Breast epithelium (tissue), 3 donors: ENCODE results near the gene VEGFA.

Source experiments
- POLR2A ChIP-seq: fragments of 450-650 bp; IDR thresholded peaks from one replicate; pipeline ENCODE4 v1.6.1; 2016; ENCODE audit warnings: antibody characterized with exemption, mild to moderate bottlenecking, moderate library complexity
- TF ChIP-seq, protein P1 (sequence below), 3 donors: fragments of 450-650 bp; IDR thresholded peaks; one replicate each; pipeline ENCODE4 v1.5.1; 2016 to 2017; ENCODE audit warnings: antibody characterized with exemption in 3 of 3, mild to moderate bottlenecking in 3 of 3, moderate library complexity in 3 of 3

GRCh38 chr6:43735642-43736199 lies 34.3 kb upstream of the VEGFA start:
- TF ChIP-seq, protein P1, sequence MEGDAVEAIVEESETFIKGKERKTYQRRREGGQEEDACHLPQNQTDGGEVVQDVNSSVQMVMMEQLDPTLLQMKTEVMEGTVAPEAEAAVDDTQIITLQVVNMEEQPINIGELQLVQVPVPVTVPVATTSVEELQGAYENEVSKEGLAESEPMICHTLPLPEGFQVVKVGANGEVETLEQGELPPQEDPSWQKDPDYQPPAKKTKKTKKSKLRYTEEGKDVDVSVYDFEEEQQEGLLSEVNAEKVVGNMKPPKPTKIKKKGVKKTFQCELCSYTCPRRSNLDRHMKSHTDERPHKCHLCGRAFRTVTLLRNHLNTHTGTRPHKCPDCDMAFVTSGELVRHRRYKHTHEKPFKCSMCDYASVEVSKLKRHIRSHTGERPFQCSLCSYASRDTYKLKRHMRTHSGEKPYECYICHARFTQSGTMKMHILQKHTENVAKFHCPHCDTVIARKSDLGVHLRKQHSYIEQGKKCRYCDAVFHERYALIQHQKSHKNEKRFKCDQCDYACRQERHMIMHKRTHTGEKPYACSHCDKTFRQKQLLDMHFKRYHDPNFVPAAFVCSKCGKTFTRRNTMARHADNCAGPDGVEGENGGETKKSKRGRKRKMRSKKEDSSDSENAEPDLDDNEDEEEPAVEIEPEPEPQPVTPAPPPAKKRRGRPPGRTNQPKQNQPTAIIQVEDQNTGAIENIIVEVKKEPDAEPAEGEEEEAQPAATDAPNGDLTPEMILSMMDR (IDR thresholded peaks at IDR 0.05) = no peak
- no peak for TF ChIP-seq POLR2A
